GM18909 (cell line): Measurements from ENCODE around the gene NUTM2B.
A peak's percentile ranks its signal among the peaks of the same experiment; 100 is the strongest.
"Not testable (repeated sequence)": the region's sequence is repeated elsewhere in the genome, so short reads cannot be mapped to it uniquely, and the experiment has no call there.

Source experiments
- ATAC-seq: cut with Tn5 transposase; IDR thresholded peaks from one replicate; pipeline ENCODE4 v1.9.1; 2021; ENCODE audit warnings: mild to moderate bottlenecking; ENCODE audit not compliant: unreplicated experiment, poor library complexity

Gene NUTM2B

GRCh38 chr10:79702927-79703326 lies at the start of gene NUTM2B:
Gene NUTM2B (plus strand): TSS chr10:79703227. CDS start chr10:79703610, 383 bp downstream.
- ATAC-seq: not testable (repeated sequence)

- not testable (repeated sequence) for ATAC-seq
Observed at GRCh38 chr10:79663287-79663686, 39.7 kb upstream of the NUTM2B start.

DNA sequence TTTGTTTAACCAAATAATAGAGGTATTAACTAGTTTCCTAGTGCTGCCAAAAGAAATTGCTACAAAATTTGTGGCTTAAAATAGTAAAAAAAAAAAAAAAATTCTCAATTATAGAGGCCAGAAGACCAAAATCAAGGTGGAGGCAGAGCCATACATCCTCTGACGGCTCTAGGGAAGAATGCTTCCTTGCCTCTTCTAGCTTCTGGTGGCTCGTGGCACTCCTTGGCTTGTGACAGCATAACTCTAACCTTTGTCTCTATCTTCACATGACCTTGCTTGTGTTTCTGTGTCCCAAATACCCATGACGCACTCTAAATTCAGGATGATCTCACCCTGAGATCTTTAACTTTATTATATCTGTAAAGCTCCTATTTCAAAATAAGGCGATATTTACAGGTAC lies 38.3 kb upstream of the NUTM2B start:
- not testable (repeated sequence) for ATAC-seq

DNA sequence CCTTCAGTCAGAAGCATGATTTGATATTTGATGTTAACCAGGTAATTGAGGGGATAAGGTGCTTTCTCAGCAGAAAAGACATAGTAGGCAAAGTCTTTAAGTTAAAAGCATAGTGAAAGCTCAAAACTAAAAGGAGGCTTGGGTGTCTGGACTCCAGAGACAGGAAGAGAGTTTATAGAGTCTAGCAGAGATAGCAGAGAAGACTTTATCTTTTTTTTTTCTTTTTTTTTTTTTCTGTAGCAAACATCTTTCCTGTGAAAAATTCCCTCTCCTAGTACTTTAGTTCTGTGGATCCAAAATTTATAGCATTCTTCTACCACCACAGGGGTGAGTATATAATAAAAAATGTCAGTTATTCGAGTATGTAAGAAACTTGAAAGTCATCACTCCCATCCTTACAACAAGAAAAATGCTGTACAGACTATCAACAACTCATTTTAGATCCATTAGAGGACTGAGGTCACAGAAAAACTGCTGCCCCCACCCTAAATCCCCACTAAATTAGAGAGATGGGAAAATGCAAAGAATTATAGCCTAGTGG lies 33.7 kb upstream of the NUTM2B start:
- not testable (repeated sequence) for ATAC-seq

- not testable (repeated sequence) for ATAC-seq
Observed at GRCh38 chr10:79674878-79675277, 28.1 kb upstream of the NUTM2B start.

- ATAC-seq: not testable (repeated sequence)
Observed at GRCh38 chr10:79683026-79683883, 19.8 kb upstream of the NUTM2B start.

- not testable (repeated sequence) for ATAC-seq
Observed at GRCh38 chr10:79683884-79684720, 18.9 kb upstream of the NUTM2B start.

DNA sequence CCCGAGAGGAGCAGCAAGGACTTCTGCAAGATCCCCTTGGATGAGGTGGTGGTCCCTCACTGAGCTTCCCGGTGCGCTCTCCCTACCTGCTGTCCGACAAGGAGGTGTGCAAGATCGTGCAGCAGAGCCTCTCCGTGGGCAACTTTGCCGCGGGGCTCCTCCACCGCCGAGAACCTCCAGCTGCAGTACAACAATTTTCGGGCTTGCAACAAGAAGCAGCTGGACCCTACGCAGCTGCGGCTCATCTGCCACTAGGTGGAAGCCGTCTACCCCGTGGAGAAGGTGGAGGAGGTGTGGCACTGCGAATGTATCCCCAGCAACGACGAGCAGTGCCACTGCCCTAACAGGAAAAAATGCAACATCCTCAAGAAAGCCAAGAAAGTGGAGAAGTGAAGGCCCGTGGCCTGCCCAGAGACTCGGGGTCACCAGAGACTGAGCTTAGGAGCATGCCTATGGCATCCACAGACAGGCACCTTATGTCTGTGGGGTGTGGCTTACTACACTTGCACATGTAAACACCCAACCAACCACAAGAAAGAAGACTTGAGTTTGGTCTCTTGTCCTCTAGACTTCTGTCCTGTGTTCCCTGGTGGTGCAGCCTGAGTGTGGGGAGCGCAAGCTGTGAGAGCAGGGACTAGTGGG lies 17.9 kb upstream of the NUTM2B start:
- ATAC-seq: peak; percentile 92

GRCh38 chr10:79686595-79686994 lies 16.4 kb upstream of the NUTM2B start:
- ATAC-seq: not testable (repeated sequence)

DNA sequence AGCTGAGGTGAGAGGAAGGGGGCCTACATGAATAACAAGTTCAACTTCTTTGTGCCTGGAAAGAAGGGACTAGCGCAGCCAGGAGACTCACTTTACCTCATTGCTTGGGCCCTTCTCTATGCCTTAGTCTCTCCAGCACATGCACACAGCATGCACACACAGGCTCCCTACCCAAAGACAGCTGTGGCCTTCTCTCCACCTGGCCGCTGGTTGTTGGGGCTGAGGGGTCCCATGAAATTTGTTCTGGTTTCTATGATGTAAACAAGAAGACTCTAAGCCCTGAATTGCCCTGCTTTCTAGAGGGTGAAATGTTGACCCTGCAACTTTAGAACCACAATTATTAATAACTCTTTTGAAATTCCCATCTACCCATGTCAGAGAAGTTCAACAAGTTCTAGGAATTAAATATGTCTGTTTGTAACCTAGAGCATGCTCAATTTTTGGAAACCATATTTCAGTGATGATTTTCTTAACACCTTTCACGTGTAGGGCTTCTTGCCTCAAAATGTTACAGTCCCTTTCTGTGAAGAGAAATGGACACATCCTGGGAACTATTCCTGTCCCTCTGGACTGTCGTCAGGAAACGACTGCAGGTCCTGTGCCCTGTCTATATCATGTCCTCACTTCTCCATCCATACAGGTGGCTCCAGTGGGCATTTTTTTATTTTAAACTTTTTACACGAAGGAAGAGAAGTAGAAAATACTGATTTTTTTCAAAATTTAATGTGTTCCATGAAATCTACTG lies 15.4 kb upstream of the NUTM2B start:
- ATAC-seq: not testable (repeated sequence)

GRCh38 chr10:79688798-79689197 lies 14.2 kb upstream of the NUTM2B start:
- ATAC-seq: not testable (repeated sequence)

DNA sequence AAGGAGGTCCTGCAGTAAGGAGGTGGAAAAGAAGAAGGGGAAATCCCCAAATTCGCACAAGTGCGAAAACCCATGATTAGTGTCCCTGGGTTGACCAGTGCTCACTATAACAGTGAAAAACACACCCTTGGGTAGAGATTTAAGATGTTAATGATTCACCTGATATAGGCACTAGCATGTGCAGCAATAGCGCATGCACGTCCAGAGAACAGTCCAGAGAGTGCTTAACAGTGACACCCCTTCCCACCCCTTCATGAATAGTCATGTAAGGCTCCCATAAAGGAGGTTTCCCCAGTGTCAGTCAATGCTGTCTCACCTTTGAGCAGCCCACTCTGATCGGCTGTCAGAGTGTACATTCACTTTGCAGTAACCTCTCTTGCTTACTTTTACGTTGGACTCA lies 6.4 kb upstream of the NUTM2B start:
- not testable (repeated sequence) for ATAC-seq

- ATAC-seq: not testable (repeated sequence)
Observed at GRCh38 chr10:79697141-79697540, 5.9 kb upstream of the NUTM2B start.

GRCh38 chr10:79700381-79700944 lies 2.6 kb upstream of the NUTM2B start:
- not testable (repeated sequence) for ATAC-seq

GRCh38 chr10:79707017-79707416 lies 4.0 kb downstream of the NUTM2B start:
- not testable (repeated sequence) for ATAC-seq

- ATAC-seq: not testable (repeated sequence)
Observed at GRCh38 chr10:79714976-79715375, 11.9 kb downstream of the NUTM2B start.

DNA sequence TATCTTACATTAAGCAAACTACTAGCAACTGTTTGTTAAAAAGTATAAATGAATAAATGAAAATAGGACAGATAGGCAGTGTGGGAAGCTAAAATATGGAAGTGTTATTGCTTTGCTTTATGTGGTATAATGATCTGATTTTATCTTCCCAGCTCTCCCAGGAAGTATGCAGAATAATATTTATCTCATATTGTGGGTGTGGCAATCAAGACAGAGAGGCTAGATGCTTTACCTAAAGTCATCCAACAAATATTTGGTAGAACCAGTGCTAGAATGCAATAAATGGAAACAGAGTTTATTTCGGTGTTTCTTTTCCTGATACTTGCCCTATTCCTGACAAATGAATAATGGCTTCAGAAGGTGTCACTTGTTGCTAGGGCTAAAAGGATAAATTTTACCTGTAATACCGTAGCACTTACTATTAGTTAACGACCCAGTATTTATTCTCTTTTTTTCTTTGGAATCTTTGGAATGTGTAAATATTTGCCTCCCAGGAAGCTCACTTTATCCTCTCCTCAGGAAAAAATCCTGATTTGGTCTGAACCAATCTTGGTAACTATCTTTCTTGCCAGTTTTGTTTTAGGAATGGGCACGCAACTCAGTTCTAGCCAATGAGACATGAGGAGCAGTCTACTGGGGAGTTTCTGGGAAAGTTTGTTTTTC lies 14.0 kb downstream of the NUTM2B start:
- not testable (repeated sequence) for ATAC-seq

GRCh38 chr10:79720000-79720399 lies 17.0 kb downstream of the NUTM2B start:
- ATAC-seq: not testable (repeated sequence)

DNA sequence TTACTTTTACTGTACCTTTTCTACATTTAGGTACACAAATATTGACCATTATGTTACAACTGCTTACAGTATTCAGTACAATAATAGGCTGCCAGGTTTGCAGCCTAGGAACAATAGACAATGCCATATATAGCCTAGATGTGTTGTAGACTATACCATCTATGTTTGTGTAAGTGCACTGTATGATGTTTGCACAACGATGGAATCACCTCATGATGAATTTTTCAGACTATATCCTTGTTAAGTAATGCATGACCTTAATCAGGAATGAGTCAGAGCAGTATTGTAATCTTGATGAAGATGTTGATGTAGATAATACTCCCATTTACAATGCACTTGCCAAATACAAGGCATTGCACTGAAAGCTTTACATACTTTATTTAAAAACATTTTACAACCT lies 23.6 kb downstream of the NUTM2B start:
- not testable (repeated sequence) for ATAC-seq
